Amniotic stem cell (primary cell): ENCODE results near the gene PARP9.

Source experiments
- DNase-seq: peaks from one replicate; lab custom pipeline; 2025; lab: John Stamatoyannopoulos, UW

Gene PARP9

DNA sequence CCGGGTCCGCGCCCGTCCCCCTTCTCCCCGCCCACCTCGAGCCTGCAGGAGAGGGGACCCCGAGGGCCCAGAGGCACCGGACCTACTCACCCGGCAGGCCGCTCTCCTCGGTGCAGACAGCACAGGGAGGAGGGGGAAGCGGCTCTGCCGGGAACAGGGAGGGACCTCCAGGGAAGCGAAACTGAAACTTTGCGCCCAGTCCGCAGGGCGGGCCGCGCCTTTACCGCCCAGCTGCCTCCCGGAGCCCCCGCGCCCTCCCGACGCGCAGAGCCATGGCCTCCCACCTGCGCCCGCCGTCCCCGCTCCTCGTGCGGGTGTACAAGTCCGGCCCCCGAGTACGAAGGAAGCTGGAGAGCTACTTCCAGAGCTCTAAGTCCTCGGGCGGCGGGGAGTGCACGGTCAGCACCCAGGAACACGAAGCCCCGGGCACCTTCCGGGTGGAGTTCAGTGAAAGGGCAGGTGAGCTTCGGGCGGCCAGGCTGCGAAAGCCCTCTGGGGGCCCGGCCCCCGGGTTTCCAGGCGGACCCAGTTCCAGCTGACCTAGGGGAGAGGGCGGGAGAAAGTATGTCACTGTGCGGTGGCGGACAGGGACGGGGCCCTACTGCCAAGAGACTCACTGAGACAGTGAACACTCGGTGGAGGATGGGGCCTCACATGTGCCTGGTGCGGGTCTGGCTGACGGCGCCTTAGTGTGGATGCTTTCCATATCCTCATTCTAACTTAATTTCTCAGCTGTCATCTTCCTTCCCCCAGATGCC lies at the start of gene PARP9, which contains the start of gene DTX3L:
PARP9 (minus strand) TSS at position 146 of the 758 bp plus-strand sequence. CDS start 4,680 bp downstream, outside the sequence.
DTX3L (plus strand) TSS at position 184 of the 758 bp plus-strand sequence; CDS start at position 273, 89 bp downstream.
- peak; percentile 65 for DNase-seq

DNA sequence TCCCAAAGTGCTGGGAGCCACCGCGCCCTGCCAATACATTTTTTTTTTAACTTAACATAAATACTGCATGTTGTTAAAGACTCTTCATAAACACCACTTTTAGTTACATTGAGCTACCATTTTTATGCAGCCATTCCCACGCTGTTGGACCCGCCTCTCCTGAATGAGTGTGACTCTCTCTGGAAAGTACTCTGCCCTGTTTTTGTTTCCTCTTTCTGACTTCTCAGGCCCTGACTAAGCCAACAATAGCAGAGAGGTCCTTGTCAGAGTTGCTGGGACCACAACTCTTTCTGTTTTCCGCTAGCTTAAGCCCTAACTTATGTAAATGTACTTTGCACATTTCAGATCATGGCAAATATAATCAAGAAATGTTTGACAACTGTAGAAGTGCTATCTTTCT lies 48.6 kb upstream of the PARP9 start:
- DNase-seq: no peak

DNA sequence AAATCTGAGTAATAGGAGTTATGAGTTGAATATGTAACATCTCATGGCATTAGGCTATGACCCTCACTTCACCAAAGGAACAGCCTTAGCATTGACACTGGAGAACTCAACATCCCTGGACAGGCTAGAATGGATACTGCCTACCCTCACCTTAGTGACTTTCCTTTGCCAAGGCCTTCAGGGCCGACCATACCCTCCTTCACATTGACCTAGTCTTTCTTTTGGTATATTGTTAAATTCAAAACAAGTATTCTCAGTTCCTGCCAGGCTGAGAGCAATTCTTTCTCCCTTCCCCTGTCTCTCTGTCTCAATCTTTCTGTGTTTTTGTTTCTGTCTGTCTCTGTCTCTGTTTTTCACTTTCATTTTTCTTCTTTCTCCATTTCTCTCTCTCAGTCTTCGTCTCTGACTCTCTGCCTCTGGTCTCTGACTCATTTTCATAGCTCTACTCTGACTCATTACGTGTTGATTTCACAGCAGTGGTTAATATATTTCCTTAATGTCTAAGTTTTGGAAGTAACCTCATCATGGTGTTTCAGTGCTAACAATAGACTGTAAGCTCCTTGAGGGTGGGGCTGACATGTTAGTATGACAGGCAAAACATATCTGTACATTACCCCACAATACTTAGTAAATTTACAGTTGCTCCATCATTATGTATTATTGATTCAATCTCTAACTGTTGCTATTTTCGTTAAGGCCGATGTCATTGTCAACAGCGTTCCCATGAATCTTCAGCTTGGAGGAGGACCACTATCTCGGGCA lies 45.9 kb upstream of the PARP9 start:
- peak; percentile 4 for DNase-seq

DNA sequence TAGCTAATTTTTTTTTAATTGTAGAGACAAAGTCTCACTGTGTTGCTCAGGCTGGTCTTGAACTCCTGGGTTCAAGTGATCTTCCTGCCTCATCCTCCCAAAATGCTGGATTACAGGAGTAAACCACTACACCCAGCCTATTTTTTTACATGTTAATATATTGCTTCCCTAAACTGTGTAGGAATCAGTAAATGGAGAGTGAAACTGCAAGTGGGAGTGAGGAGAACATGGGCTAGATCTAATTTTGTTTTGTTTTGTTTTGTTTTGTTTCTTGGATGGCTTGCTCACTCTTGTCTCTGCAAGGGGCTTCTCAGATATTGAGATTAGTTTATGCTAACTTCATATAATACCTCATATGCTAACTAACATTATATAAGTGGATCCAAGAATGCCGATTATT lies 44.8 kb upstream of the PARP9 start:
- DNase-seq: no peak

DNA sequence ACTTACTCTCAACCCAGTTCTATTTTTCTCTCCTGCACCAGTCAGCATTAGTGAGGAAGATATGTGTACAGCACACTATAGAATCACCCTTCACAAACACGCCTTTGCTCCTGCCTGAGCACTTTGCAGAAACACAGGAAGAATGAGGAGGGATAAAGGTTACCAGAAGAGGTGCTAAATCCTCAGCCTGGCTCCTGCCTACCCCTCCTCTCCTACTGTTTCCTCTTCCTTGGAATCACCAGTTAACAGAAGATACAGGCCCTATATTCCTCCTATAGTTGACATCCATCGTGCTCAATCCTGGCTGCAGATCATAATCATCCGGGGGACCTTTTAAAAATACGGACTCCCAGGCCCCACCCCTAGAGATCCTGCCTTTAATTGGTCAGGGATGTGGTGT lies 42.2 kb upstream of the PARP9 start:
- DNase-seq: no peak

DNA sequence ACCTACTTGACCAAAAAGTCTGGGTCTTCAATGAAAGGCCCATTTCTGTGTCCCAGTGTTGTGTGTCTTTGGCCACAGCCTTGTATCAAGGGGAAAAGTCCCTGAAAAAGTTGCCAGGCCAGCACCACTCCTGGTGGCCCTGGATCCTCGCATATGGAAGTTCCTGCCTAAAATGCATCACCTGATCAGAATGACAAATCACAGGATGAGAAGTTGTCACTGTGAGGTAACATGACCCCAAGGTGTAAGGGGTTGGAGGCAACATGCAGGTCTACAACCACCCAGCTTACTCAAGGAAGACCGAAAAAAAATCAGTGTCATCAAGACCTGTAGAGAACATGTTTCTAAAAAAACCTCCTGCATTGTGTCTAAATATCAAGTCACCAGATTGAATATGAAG lies 39.0 kb upstream of the PARP9 start:
- no peak for DNase-seq

DNA sequence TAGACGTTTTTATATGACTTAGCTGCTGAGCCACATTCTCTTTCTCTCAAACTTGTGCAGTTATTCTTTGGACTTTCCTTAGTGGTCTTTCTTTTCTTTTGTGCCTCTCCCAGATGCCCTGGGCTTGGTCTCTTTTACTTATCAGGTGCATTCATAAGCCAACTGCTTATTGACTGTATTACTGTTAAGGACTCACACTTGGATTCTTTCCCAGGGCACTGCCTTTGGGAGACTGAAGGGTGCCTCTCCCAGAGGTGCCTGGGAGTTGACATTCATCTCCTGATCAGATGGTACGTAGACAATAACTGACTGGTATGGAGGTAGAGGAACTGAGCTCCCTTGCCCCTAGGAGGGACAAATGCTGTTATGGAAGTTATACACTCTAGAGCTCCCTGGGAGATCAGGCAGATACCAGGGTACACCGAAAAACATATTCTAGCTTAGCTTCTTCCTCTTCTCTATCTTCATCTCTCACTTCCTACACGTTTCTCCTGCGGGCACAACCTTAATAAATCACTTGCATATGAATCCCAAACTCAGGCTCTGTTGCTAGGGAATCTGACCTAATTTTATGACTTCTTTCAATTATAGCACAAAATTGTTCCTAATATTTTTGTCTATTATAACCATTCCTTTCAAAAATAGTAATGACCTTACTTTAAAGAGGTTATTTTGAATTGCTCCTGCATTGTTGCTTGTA lies 38.1 kb upstream of the PARP9 start:
- no peak for DNase-seq

DNA sequence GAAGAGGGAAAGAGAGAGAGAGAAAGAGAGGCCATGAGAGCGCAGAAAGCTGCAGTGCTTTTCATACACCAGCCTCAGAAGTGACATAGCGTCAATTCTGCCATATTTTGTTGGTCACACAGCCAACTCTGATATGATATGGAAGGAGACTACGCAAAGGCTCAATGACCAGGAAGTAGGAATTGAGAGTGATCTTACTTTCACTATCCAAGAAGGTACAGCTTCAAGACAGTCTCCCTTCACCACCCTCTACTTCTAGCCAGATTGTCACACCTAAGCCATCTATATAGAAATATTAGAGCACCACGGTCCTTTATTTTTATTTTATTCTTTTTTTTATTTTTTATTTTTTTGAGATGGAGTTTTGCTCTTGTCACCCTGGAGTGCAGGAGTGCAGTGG lies 34.5 kb upstream of the PARP9 start:
- DNase-seq: no peak

DNA sequence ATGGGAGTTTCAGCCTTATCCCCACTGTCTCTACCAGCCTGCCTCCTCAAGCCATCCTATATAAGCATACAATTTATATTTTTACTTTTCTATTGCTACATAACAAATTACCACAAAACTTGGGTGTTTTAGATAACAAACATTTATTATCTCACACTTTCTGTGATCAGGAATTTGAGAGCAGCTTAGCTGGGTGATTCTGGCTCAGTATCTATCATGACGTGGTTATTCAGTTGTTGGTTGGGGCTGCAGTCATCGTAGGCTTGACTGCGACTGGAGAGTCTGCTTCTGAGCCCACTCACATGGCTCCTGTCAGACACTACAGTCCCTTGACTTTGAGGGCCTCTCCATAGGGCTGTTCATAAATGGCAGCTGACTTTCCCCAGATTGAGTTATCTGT lies 34.1 kb upstream of the PARP9 start:
- no peak for DNase-seq

DNA sequence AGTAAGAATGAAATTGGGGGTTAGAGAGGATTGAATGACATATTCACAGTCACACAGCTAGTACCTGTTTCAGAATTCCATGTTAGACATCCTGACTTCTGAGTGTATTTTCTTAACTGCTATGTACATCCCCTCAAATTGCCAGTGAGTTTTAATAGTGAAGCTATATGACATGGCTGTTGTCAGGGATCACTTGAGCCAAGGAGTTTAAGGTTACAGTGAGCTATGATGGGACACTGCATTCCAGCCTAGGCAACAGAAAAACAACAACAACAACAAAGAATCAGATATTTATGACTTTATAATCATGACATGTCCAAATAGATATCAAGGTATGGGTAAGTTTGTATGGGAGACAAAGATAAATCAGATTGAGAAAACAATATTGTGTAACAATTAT lies 29.9 kb upstream of the PARP9 start:
- no peak for DNase-seq

DNA sequence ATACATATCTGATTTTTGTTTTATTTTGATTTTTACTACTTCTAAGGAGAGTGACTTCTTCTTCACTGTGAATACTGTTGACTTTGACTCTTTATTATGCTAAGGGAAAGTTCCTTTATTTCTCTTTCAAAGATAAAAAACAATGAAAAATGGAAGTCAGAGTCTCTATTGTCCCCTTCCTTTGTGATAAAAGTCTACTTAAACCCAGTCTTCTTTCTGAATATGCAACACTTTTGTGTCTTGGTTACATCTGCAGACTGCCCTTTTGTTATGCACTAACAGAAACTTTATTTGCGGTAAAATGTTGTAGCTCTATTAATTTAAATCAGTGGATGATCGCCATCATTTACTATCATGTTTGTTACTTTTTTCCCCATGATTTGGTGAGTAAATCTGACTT lies 26.5 kb upstream of the PARP9 start:
- DNase-seq: no peak

DNA sequence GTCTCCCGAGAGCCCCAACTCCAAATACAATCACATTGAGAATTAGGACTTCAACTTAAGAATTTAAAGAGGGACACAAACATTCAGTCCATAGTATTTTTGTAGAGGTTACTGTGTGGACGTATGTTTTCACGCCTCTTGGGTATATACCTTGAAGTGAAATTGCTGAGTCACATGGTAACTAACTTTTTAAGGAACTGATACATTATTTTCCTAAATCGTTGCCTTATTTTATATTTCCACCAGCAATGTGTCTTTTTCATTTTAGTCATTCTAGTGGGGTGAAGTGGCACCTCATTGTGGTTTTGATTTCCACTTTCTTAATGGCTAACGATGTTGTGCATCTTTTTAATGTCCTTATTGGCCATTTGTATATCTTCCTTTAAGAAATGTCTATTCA lies 25.2 kb upstream of the PARP9 start:
- DNase-seq: no peak

DNA sequence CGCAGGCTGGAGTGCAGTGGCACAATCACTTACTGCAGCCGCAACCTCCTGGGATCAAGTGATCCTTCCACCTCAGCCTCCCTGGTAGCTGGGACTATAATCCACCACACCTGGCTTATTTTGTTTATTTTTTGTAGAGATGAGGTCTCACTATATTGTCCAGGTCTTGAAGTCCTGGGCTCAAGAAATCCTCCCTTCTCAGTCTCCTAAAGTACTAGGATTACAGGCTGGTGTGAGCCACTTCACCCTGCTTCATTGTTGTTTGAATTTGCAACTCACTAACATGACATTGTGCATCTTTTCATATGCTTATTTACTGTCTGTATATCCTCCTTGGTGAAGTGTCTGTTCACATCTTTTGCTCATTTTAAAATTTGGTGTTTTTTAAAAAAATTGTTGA lies 23.5 kb upstream of the PARP9 start:
- DNase-seq: no peak

DNA sequence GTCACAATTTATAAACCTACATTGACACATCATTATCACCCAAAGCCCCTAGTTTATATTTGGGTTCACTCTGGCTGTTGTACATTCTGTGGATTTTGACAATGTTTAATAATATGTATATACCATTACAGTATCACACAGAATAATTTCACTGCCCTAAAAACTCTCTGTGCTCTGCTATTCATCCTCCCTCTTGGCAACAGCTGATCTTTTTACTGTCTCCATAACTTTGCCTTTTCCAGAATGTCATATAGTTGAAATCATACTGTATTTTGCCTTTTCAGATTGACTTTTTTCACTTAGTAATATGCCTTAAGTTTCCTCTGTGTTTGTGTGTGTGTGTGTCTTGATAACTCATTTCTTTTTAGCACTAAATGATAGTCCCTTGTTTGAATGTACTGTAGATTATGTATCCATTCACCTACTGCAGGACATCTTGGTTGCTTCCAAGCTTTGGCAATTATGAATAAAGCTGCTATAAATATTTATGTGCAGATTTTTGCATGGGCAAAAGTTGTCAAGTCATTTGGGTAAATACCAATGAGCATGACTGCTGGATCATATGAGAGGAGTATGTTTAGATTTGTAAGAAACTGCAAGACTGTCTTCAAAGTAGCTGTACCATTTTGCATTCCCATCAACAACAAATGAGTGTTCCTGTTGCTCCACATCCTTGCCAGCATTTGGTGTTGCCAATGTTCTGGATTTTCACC lies 22.8 kb upstream of the PARP9 start:
- DNase-seq: no peak

DNA sequence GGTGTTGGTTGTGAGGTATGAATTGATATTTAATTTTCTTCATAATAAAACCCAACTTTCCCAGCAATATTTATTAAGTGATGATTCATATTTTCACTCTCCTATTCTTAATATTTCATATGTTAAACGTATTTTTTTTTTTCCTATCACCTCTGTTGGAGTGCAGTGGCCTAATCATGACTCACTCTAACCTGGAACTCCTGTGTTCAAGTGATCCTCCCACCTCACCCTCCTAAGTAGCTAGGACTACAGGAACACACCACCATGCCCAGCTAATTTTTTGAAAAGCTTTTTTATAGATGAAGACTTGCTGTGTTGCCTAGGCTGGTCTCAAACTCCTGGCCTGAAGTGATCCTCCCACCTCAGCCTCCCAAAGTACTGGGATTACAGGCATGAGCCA lies 22.0 kb upstream of the PARP9 start:
- DNase-seq: no peak

DNA sequence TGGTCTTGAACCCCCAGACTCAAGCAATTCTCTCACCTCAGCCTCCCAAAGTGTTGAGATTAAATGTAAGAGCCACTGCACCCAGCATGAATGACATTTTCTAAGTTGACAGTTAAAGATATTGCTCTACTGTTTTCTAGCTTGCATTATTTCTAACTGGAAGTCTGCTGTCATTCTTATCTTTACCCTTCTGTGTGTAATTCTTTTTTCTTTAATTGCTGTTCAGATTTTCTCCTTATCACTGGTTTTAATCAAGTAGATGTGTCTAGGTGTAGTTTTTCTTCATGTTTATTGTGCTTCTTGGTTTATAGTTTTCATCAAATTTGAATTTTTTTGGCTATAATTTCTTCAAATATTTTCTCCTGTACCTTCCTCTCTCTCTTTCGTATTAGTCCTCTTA lies 18.3 kb upstream of the PARP9 start:
- no peak for DNase-seq

DNA sequence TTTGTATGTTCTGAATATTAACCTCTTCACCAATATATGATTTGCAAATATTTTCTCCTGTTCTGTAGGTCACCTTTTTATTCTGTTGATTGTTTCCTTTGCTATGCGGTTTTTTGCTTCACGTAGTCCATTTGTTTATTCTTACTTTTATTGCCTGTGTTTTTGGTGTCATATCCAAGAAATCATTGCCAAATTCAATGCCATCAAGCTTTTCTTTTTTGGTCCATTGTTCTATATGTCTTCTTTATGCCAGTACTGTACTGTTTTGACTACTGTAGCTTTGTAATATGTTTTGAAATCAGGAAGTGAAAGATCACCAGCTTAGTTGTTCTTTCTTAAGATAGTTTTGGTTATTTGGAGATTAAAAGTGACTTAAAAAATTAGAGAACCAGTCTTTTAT lies 17.5 kb upstream of the PARP9 start:
- DNase-seq: no peak

DNA sequence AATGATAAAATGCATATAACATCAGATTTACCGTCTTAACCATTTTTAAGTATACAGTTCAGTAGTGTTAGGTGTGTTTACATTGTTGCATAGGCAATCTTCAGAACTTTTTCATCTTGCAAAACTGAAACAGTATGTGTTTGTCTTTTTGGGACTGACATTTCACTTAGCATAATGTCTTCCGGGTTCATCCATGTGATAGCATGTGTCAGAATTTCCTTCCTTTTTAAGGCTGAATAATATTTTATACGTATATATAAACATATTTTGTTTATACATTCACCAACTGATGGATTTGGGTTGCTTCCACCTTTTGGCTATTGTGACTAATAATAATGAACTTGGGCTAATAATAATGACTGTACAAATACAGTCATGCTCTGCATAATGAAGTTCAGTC lies 16.4 kb upstream of the PARP9 start:
- no peak for DNase-seq

DNA sequence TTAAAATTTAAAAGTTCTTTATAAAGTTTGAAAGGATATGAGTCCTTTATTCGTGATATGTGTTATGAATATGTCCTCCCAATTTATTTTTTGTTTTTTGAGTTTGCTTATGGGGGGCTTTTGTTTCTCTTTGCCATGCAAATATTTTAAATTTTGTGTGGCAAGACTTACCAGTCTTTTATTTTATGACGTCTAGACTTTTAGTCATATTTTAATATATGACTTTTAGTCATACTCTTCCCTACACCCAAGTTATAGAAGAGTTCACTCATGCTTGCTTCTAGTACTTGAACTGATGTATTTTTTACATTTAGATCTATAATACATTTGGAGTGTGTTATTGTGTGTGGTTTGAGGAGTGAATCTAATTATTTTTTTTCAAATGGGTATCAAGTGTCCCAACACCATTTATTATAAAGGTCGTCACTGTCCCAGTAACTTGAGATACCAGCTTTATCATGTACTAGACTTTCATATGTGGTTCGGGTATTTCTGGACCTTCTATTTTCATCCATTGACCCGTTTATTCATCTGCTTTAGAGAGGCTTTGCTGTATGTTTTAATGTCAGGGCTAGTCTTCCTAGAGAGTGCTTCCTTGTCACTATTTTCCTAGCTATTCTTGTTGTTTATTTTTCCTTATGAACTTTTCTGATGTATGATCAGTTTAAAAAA lies 14.1 kb upstream of the PARP9 start:
- no peak for DNase-seq

DNA sequence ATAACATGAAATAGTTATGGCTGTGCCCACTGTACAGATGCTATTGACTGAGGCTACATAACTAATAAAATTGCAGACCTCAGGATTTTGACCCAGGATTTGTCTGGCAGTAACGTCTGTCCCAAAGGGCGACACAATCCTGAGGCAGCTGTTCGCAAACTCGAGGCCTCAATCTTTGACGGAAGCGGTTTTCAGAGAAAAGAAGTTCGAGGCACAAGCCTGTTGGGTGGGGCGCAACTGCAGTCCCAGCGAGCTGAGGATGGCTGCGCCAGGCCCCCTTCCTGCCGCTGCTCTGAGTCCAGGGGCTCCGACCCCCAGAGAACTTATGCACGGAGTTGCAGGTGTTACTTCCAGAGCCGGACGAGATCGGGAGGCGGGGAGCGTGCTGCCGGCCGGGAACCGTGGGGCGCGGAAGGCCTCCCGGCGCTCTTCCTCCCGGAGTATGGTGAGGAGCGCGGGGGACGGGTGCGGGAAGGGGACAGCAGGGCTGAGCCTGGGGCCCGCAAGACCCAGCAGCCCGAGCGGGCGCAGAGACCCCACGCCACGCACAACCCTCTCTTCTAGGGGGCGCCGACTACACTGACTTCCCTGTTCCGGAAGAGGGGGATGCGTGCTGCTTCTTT lies 13.4 kb upstream of the PARP9 start, which contains the start of gene PARP15:
PARP15 (plus strand) TSS at position 242 of the 623 bp plus-strand sequence; CDS start at position 260, 18 bp downstream.
- DNase-seq: no peak
